LHCN-M2 (cell line): ENCODE measurements around the gene ANKRD52. TPM values are rescaled to one million over a fixed set of nuclear protein-coding genes. Genes with fewer than 3 reads are reported as not detected.
"Not testable (repeated sequence)": the region's sequence is repeated elsewhere in the genome, so short reads cannot be mapped to it uniquely, and the experiment has no call there.

Source experiments
- DNase-seq: peaks from one replicate; pipeline ENCODE4 v3.0.0-alpha.2; 2012; ENCODE audit warnings: low read depth
- polyA plus RNA-seq: library from polyadenylated mRNA; unstranded; fragments of >200 nt; gene quantifications from one replicate; pipeline ENCODE4 v1.2.1, GENCODE V29; 2012; ENCODE audit warnings: missing spikeins
- total RNA-seq: library from RNA; depleted of rRNA; stranded (reverse); fragments of >200 nt; gene quantifications from 2 replicates; pipeline ENCODE4 v1.2.3, GENCODE V29; 2014; rRNA removed

Gene ANKRD52
- 32.6 and 36.9 TPM in 2 replicates for total RNA-seq
- 57.1 TPM for polyA plus RNA-seq

GRCh38 chr12:56258068-56258819, at the start of gene ANKRD52:
Gene ANKRD52 (minus strand): TSS chr12:56258384. CDS start chr12:56258269, 115 bp downstream.
- peak; percentile 88 for DNase-seq

GRCh38 chr12:56307221-56307965, 49.2 kb upstream of the ANKRD52 start:
- DNase-seq: no peak

GRCh38 chr12:56304872-56305590, 46.8 kb upstream of the ANKRD52 start:
- no peak for DNase-seq

GRCh38 chr12:56304276-56304675, 46.1 kb upstream of the ANKRD52 start:
- no peak for DNase-seq

- DNase-seq: no peak
Measured at GRCh38 chr12:56300644-56301464, 42.7 kb upstream of the ANKRD52 start.

GRCh38 chr12:56299853-56300643, 41.9 kb upstream of the ANKRD52 start, which contains the start of gene CS:
Gene CS (minus strand): TSS chr12:56300330. CDS start chr12:56300201, 129 bp downstream.
- peak; percentile 97 for DNase-seq

GRCh38 chr12:56299308-56299852, 41.2 kb upstream of the ANKRD52 start:
- no peak for DNase-seq

GRCh38 chr12:56298828-56299227, 40.6 kb upstream of the ANKRD52 start:
- no peak for DNase-seq

GRCh38 chr12:56297400-56297799, 39.2 kb upstream of the ANKRD52 start:
- DNase-seq: peak; percentile 11

GRCh38 chr12:56296295-56296694, 38.1 kb upstream of the ANKRD52 start:
- DNase-seq: peak; percentile 10

GRCh38 chr12:56293795-56294194, 35.6 kb upstream of the ANKRD52 start:
- no peak for DNase-seq

- no peak for DNase-seq
Measured at GRCh38 chr12:56288705-56289387, 30.7 kb upstream of the ANKRD52 start.

- DNase-seq: no peak
Measured at GRCh38 chr12:56286044-56286830, 28.1 kb upstream of the ANKRD52 start.

GRCh38 chr12:56284263-56284662, 26.1 kb upstream of the ANKRD52 start:
- not testable (repeated sequence) for DNase-seq

- no peak for DNase-seq
Measured at GRCh38 chr12:56282579-56282978, 24.4 kb upstream of the ANKRD52 start.

GRCh38 chr12:56282030-56282429, 23.8 kb upstream of the ANKRD52 start:
- no peak for DNase-seq

GRCh38 chr12:56280849-56281248, 22.7 kb upstream of the ANKRD52 start:
- no peak for DNase-seq

GRCh38 chr12:56278905-56279304, 20.7 kb upstream of the ANKRD52 start:
- DNase-seq: no peak

GRCh38 chr12:56274299-56274698, 16.1 kb upstream of the ANKRD52 start:
- DNase-seq: no peak
